GM21381 (cell line): ENCODE measurements around the gene FHIT.

Source experiments
- ATAC-seq: cut with Tn5 transposase; IDR thresholded peaks from one replicate; pipeline ENCODE4 v1.9.1; 2021; ENCODE audit warnings: mild to moderate bottlenecking, moderate library complexity; ENCODE audit not compliant: unreplicated experiment

Gene FHIT

GRCh38 chr3:60434950-60435349 lies 816.3 kb downstream of the FHIT start:
- no peak for ATAC-seq

- no peak for ATAC-seq
Observed at GRCh38 chr3:60434323-60434722, 816.9 kb downstream of the FHIT start.

DNA sequence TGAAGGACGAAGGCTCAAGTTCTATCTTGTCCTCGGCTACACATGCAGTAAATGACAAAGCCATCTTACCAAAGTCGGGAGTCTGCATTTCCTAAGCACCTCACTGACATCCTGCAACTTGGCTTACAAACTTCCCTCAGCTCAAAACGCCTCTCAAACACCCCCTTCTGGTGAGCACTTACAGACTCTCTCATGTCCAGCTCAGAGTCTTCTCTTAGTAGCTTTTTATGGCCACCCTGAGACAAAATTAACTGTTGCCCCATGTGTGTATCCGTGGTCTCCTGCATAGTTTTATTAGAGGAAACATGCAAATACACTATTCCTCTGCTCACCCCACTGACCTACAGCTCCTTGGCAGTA lies 819.7 kb downstream of the FHIT start:
- no peak for ATAC-seq

GRCh38 chr3:60430205-60430604 lies 821.0 kb downstream of the FHIT start:
- no peak for ATAC-seq

- ATAC-seq = no peak
Observed at GRCh38 chr3:60427109-60427508, 824.1 kb downstream of the FHIT start.

GRCh38 chr3:60424942-60425341 lies 826.3 kb downstream of the FHIT start:
- no peak for ATAC-seq

DNA sequence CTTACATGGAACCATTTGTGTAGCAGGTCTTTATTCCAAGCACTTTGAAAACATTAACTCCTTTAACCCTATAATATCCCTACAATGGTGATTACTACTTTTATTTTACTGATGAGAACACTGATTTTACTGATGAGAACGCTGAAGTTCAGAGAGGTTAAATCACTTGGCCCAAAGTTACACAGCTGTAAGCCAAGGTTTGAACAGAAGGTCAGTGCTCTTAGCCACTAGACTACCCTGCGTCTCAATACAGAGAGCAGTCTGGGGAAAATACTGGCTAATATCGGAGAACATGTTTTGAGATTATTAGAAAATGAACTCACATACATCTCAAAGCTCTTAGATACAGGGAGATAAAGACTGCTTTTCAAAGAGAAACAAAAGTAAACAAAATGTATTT lies 827.2 kb downstream of the FHIT start:
- no peak for ATAC-seq

DNA sequence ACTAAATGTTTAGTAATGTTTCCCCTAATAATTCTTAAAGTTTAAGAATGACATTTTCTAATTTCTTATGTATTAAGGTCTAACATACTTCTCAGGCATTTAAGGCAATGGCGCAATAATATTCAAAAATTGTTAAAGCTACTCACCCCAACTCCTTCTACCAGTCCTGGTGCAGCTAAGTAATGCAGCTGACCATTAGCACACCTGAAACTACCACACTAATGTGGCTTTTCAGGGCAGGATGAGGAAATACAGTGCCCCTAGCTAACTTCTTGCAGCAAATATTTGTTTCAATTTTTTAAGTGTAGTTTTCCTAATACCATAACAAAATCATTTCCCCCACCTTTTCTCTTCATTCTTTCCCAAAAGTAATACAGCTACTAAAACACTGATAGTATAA lies 827.7 kb downstream of the FHIT start:
- no peak for ATAC-seq

- no peak for ATAC-seq
Observed at GRCh38 chr3:60421749-60422446, 829.4 kb downstream of the FHIT start.

DNA sequence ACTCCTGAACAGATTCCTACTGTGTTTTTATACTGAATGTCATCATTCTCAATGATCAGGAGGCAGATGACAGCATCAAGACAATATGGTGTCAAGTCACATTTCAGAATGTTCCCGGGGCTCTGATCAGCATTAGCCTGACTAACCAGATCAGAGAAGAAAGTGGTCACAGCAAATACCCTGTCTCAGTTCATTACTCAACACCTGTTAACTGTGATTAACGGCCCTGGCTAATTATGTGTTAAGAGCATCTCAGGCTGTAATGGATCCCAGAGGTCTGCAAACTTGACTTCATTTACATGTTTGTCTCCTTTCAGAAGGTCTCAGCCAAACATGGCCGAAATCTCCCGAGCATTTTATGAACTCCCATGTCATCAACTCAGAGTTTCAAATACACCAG lies 833.7 kb downstream of the FHIT start:
- ATAC-seq = no peak

- ATAC-seq = no peak
Observed at GRCh38 chr3:60414011-60414410, 837.2 kb downstream of the FHIT start.

- ATAC-seq = no peak
Observed at GRCh38 chr3:60413551-60413950, 837.7 kb downstream of the FHIT start.

- ATAC-seq = no peak
Observed at GRCh38 chr3:60403866-60404265, 847.4 kb downstream of the FHIT start.

GRCh38 chr3:60402931-60403330 lies 848.3 kb downstream of the FHIT start:
- no peak for ATAC-seq

- no peak for ATAC-seq
Observed at GRCh38 chr3:60399861-60400845, 851.1 kb downstream of the FHIT start.

DNA sequence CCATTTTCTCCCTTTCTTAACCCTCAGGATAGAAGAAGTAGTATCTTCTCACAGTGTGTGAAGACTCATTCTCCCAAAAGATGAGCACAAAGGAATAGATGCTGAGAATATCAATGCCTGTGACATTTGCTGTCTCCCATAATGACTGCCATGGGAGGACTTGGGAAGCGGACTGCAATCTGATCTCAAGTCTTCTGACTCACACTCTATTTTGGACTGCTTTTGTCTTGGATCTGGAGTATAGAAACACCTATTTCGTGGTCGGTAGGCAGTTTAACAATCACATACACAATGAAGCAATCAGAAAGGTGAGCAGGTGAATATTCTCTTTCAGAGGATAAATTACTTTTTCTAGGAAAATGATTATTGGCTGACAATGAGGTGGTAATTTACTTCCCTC lies 852.0 kb downstream of the FHIT start:
- ATAC-seq = no peak

DNA sequence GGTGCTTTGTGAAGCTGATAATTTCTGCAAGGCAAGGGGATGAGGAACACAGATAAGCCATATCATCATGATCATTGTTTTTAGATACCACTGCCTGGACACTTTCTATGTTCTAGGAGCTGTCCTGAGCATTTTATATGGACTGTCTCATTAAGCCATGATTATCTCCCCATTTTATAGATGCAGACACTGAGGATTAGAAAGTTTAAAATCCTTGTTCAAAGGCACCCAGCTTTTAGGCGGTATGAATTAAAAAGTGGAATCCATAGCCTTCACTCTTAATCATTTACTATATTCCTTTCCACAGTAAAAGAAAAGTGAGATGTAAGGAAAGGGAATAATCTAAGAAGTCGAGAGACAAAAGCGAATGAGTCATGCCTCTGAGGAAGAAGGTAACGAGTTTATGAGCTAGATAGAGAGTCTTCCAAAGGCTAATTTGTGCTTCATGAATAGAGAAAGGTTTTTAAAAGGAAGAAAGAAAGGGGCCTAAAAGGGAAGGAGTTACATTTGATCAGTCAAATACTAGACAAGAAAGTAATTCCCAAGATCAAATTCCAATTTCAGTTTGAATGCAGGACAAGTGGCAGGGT lies 856.0 kb downstream of the FHIT start:
- ATAC-seq = no peak

DNA sequence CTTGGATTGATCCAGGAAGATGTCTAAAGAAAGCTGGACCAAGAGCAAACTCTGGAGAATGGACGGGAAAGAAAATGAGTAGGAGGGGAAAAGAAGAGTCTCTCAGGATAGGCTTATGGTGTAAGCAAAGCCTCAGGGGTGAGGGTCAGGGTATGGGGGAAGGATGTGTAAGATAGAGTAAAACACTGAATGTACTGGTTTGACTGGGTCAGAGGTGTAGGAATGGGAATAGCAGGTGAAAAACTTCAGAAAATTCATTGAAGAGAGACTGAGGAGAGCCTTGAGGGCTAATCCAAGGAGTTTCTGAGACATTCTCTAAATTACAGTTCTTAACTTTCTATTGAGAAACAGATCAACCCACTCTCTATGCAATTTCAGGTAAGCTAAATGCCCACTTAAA lies 857.3 kb downstream of the FHIT start:
- no peak for ATAC-seq

GRCh38 chr3:60392501-60392900 lies 858.8 kb downstream of the FHIT start:
- no peak for ATAC-seq

- ATAC-seq = no peak
Observed at GRCh38 chr3:60391292-60391691, 860.0 kb downstream of the FHIT start.

GRCh38 chr3:60388731-60389130 lies 862.5 kb downstream of the FHIT start:
- no peak for ATAC-seq

GRCh38 chr3:60386306-60386705 lies 864.9 kb downstream of the FHIT start:
- ATAC-seq = no peak
